GM19438 (cell line): Measurements from ENCODE around the gene DPM3.

Experiments
- ATAC-seq: cut with Tn5 transposase; IDR thresholded peaks from one replicate; pipeline ENCODE4 v1.9.1; 2021; ENCODE audit warnings: low read depth; ENCODE audit not compliant: unreplicated experiment

Gene DPM3

GRCh38 chr1:155104605-155105534, 35.5 kb downstream of the DPM3 start:
- no peak for ATAC-seq

- no peak for ATAC-seq
These were observed 37.0 kb downstream of the DPM3 start for GRCh38 chr1:155103325-155103724.

DNA sequence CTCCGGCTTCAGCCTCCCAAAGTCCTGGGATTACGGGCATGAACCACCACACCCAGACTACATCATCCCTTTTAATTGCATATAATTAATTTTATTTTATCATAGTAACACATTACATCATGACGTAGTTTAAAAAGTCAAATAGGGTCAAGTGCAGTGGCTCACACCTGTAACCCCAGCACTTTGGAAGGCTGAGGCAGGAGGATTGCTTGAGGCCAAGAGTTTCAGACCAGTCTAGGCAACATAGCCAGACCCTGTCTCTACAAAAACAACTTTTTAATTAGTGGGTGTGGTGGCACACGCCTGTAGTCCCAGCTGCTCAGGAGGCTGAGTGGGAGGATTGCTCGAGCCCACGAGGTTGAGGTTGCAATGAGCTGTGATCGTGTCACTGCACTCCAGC, 41.0 kb downstream of the DPM3 start:
- ATAC-seq = no peak

- ATAC-seq = no peak
These were observed 45.7 kb downstream of the DPM3 start for GRCh38 chr1:155094622-155094948.

GRCh38 chr1:155093911-155094621, 46.3 kb downstream of the DPM3 start:
- no peak for ATAC-seq

GRCh38 chr1:155092641-155093040, 47.7 kb downstream of the DPM3 start:
- ATAC-seq = no peak

GRCh38 chr1:155092131-155092530, 48.2 kb downstream of the DPM3 start:
- no peak for ATAC-seq

DNA sequence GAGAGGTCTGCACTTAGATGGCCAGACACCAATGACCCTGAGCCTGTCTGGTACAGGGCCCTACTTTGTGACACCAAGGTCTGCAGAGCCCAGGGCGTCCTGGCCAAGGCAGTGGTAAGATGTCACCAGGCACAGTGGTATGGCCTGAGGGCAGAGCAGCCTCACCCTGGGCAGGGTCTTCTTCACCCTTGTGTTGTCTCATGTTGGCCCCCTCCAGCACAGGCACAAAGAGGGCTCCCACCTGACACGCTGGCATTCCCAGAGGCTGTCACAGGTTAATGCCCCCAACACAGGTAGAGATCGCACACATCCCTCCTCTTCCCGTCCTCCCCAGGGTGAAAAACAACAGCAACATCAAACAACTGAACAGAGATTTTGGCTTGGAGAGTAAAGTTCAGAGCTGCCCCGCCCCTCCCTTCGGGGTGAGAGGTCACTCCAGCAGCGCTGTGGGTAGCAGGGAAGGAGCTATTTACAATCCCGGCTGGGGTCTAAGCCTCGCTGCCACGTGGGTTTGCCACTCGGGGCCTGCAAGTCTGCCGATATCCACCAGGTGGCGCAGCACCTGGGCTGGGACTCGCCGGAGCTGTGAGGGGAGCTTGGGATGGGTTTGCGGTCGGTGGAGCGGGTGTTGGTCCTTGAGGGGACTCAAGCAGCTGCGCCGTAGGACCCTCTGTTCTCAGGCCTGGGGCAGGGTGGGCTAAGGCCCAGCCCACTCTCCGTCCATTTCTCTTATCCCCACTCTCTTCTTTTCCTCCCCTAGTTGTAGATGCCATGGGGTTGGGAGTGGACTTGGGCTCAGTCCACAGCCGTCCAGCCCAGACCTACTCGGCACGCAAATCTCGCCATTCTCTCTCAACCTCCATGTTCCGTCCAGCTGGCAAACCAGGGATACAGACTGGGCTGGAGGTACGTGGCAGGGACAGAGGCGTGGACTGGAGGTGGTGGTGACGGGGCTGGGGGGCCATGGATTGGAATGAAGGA, 49.0 kb downstream of the DPM3 start:
- ATAC-seq = no peak
